Measurements from ENCODE around the gene ABI2.
"Not testable (repeated sequence)": the region's sequence is repeated elsewhere in the genome, so short reads cannot be mapped to it uniquely, and the experiment has no call there.

ABI2 gene

GRCh38 chr2:203388153-203388552 is 60.0 kb downstream of the ABI2 start:
- H3K27ac ChIP-seq (ENCODE audit: insufficient read depth, low read length, poor library complexity, severe bottlenecking); DNase-seq; H3K4me1 ChIP-seq (ENCODE audit: control insufficient read depth, insufficient read depth, low read length, poor library complexity, severe bottlenecking); H3K27me3 ChIP-seq (replicated peaks; ENCODE audit: control insufficient read depth, insufficient read depth, low read length, poor library complexity, severe bottlenecking); H3K36me3 ChIP-seq (ENCODE audit: control insufficient read depth, insufficient read depth, low read length); H3K4me3 ChIP-seq (ENCODE audit: insufficient read depth, low read depth, low read length, poor library complexity, severe bottlenecking); H3K9me3 ChIP-seq (ENCODE audit: control insufficient read depth, low read length): not testable (repeated sequence)

GRCh38 chr2:203394519-203395227 is 66.5 kb downstream of the ABI2 start:
- Histone ChIP-seq H3K4me3 (ENCODE audit: insufficient read depth, low read depth, low read length, poor library complexity, severe bottlenecking) (no peak overlapping the region), H3K9me3 (ENCODE audit: control insufficient read depth, low read length) (no peaks in the 10 kb centered on the region), H3K27me3 (replicated peaks; ENCODE audit: control insufficient read depth, insufficient read depth, low read length, poor library complexity, severe bottlenecking) (no peaks in the 10 kb centered on the region), H3K36me3 (ENCODE audit: control insufficient read depth, insufficient read depth, low read length) (no peaks in the 10 kb centered on the region), H3K4me1 (ENCODE audit: control insufficient read depth, insufficient read depth, low read length, poor library complexity, severe bottlenecking) (no peaks in the 10 kb centered on the region), H3K27ac (ENCODE audit: insufficient read depth, low read length, poor library complexity, severe bottlenecking) (no peak overlapping the region)
- DNase-seq, result no peak

GRCh38 chr2:203395858-203396257 is 67.7 kb downstream of the ABI2 start:
- no peak for DNase-seq
- Histone ChIP-seq H3K27ac (ENCODE audit: insufficient read depth, low read length, poor library complexity, severe bottlenecking) (no peak overlapping the region), H3K4me1 (ENCODE audit: control insufficient read depth, insufficient read depth, low read length, poor library complexity, severe bottlenecking) (no peaks in the 10 kb centered on the region), H3K27me3 (replicated peaks; ENCODE audit: control insufficient read depth, insufficient read depth, low read length, poor library complexity, severe bottlenecking) (no peaks in the 10 kb centered on the region), H3K9me3 (ENCODE audit: control insufficient read depth, low read length) (no peaks in the 10 kb centered on the region), H3K36me3 (ENCODE audit: control insufficient read depth, insufficient read depth, low read length) (no peaks in the 10 kb centered on the region), H3K4me3 (ENCODE audit: insufficient read depth, low read depth, low read length, poor library complexity, severe bottlenecking) (no peak overlapping the region)

GRCh38 chr2:203396667-203397066 is 68.5 kb downstream of the ABI2 start:
- Histone ChIP-seq H3K27me3 (replicated peaks; ENCODE audit: control insufficient read depth, insufficient read depth, low read length, poor library complexity, severe bottlenecking) (no peaks in the 10 kb centered on the region), H3K27ac (ENCODE audit: insufficient read depth, low read length, poor library complexity, severe bottlenecking) (no peak overlapping the region), H3K36me3 (ENCODE audit: control insufficient read depth, insufficient read depth, low read length) (no peaks in the 10 kb centered on the region), H3K9me3 (ENCODE audit: control insufficient read depth, low read length) (no peaks in the 10 kb centered on the region), H3K4me1 (ENCODE audit: control insufficient read depth, insufficient read depth, low read length, poor library complexity, severe bottlenecking) (no peaks in the 10 kb centered on the region), H3K4me3 (ENCODE audit: insufficient read depth, low read depth, low read length, poor library complexity, severe bottlenecking) (no peak overlapping the region)
- no peak for DNase-seq

- Histone ChIP-seq H3K36me3 (ENCODE audit: control insufficient read depth, insufficient read depth, low read length) (no peaks in the 10 kb centered on the region), H3K4me1 (ENCODE audit: control insufficient read depth, insufficient read depth, low read length, poor library complexity, severe bottlenecking) (no peaks in the 10 kb centered on the region), H3K27ac (ENCODE audit: insufficient read depth, low read length, poor library complexity, severe bottlenecking) (no peak overlapping the region), H3K9me3 (ENCODE audit: control insufficient read depth, low read length) (no peaks in the 10 kb centered on the region), H3K4me3 (ENCODE audit: insufficient read depth, low read depth, low read length, poor library complexity, severe bottlenecking) (no peak overlapping the region), H3K27me3 (replicated peaks; ENCODE audit: control insufficient read depth, insufficient read depth, low read length, poor library complexity, severe bottlenecking) (no peaks in the 10 kb centered on the region)
- no peak for DNase-seq
Observed at GRCh38 chr2:203399031-203399430, 70.8 kb downstream of the ABI2 start.

GRCh38 chr2:203400805-203401585 is 72.8 kb downstream of the ABI2 start:
- Histone ChIP-seq H3K36me3 (ENCODE audit: control insufficient read depth, insufficient read depth, low read length) (no peaks in the 10 kb centered on the region), H3K4me3 (ENCODE audit: insufficient read depth, low read depth, low read length, poor library complexity, severe bottlenecking) (no peak overlapping the region), H3K4me1 (ENCODE audit: control insufficient read depth, insufficient read depth, low read length, poor library complexity, severe bottlenecking) (no peaks in the 10 kb centered on the region), H3K9me3 (ENCODE audit: control insufficient read depth, low read length) (no peaks in the 10 kb centered on the region), H3K27ac (ENCODE audit: insufficient read depth, low read length, poor library complexity, severe bottlenecking) (no peak overlapping the region), H3K27me3 (replicated peaks; ENCODE audit: control insufficient read depth, insufficient read depth, low read length, poor library complexity, severe bottlenecking) (no peaks in the 10 kb centered on the region)
- DNase-seq, result no peak

- H3K36me3 ChIP-seq (ENCODE audit: control insufficient read depth, insufficient read depth, low read length), result no peaks in the 10 kb centered on the region
- H3K27me3 ChIP-seq (replicated peaks; ENCODE audit: control insufficient read depth, insufficient read depth, low read length, poor library complexity, severe bottlenecking), result no peaks in the 10 kb centered on the region
- H3K4me1 ChIP-seq (ENCODE audit: control insufficient read depth, insufficient read depth, low read length, poor library complexity, severe bottlenecking), result no peaks in the 10 kb centered on the region
- H3K27ac ChIP-seq (ENCODE audit: insufficient read depth, low read length, poor library complexity, severe bottlenecking), result no peak overlapping the region
- H3K4me3 ChIP-seq (ENCODE audit: insufficient read depth, low read depth, low read length, poor library complexity, severe bottlenecking), result no peak overlapping the region
- DNase-seq, result no peak
- H3K9me3 ChIP-seq (ENCODE audit: control insufficient read depth, low read length), result no peaks in the 10 kb centered on the region
Observed at GRCh38 chr2:203404996-203405395, 76.8 kb downstream of the ABI2 start.

- H3K4me3 ChIP-seq (ENCODE audit: insufficient read depth, low read depth, low read length, poor library complexity, severe bottlenecking), result no peak overlapping the region
- H3K4me1 ChIP-seq (ENCODE audit: control insufficient read depth, insufficient read depth, low read length, poor library complexity, severe bottlenecking), result no peaks in the 10 kb centered on the region
Observed at GRCh38 chr2:203407496-203407895, 79.3 kb downstream of the ABI2 start.

GRCh38 chr2:203412546-203413331 is 84.5 kb downstream of the ABI2 start:
- Histone ChIP-seq H3K27ac (ENCODE audit: insufficient read depth, low read length, poor library complexity, severe bottlenecking) (no peak overlapping the region), H3K4me1 (ENCODE audit: control insufficient read depth, insufficient read depth, low read length, poor library complexity, severe bottlenecking) (no peaks in the 10 kb centered on the region), H3K4me3 (ENCODE audit: insufficient read depth, low read depth, low read length, poor library complexity, severe bottlenecking) (no peak overlapping the region), H3K27me3 (replicated peaks; ENCODE audit: control insufficient read depth, insufficient read depth, low read length, poor library complexity, severe bottlenecking) (no peaks in the 10 kb centered on the region), H3K9me3 (ENCODE audit: control insufficient read depth, low read length) (no peaks in the 10 kb centered on the region), H3K36me3 (ENCODE audit: control insufficient read depth, insufficient read depth, low read length) (peaks cover 11% of the 10 kb centered on the region)
- DNase-seq, result no peak

More at GRCh38 chr2:203407496-203407895, 79.3 kb downstream of the ABI2 start:
- no peak for DNase-seq
- Histone ChIP-seq H3K27me3 (replicated peaks; ENCODE audit: control insufficient read depth, insufficient read depth, low read length, poor library complexity, severe bottlenecking) (no peaks in the 10 kb centered on the region), H3K36me3 (ENCODE audit: control insufficient read depth, insufficient read depth, low read length) (no peaks in the 10 kb centered on the region), H3K9me3 (ENCODE audit: control insufficient read depth, low read length) (no peaks in the 10 kb centered on the region), H3K27ac (ENCODE audit: insufficient read depth, low read length, poor library complexity, severe bottlenecking) (no peak overlapping the region)

- Histone ChIP-seq H3K27ac (ENCODE audit: insufficient read depth, low read length, poor library complexity, severe bottlenecking) (no peak overlapping the region), H3K9me3 (ENCODE audit: control insufficient read depth, low read length) (no peaks in the 10 kb centered on the region), H3K4me3 (ENCODE audit: insufficient read depth, low read depth, low read length, poor library complexity, severe bottlenecking) (no peak overlapping the region), H3K36me3 (ENCODE audit: control insufficient read depth, insufficient read depth, low read length) (peaks cover 21% of the 10 kb centered on the region), H3K4me1 (ENCODE audit: control insufficient read depth, insufficient read depth, low read length, poor library complexity, severe bottlenecking) (no peaks in the 10 kb centered on the region), H3K27me3 (replicated peaks; ENCODE audit: control insufficient read depth, insufficient read depth, low read length, poor library complexity, severe bottlenecking) (no peaks in the 10 kb centered on the region)
- no peak for DNase-seq
Observed at GRCh38 chr2:203413796-203414195, 85.6 kb downstream of the ABI2 start.
